K562 (cell line): Measurements from ENCODE around the gene FMN1. TPM values are rescaled to one million over a fixed set of nuclear protein-coding genes. Genes with fewer than 3 reads are reported as not detected.

Experiments used
- ATAC-seq: fragments of 200-7000 bp; cut with Tn5 transposase; 3 replicates; pipeline ENCODE4 v1.9.1; 2020; ENCODE audit warnings: moderate library complexity
- BruUV-seq: library from RNA; stranded (reverse); fragments of 400-500 nt; replicated peaks from 2 replicates; lab custom pipeline; 2021; lab: Mats Ljungman, UMichigan
- CTCF ChIA-PET: fragments of 300-600 bp; formaldehyde crosslinking; extraction: SDS; loops from one replicate; lab custom pipeline; 2021; ENCODE audit warnings: low intra/inter-chr PET ratio; lab: Yijun Ruan, JAX
- POLR2A ChIA-PET: fragments of 300-600, 350-650 bp; sonication (Branson Sonifier 250); formaldehyde crosslinking; extraction: SDS; loops from one replicate; lab custom pipeline; 2021; ENCODE audit warnings: antibody characterized with exemption, inconsistent platforms; lab: Yijun Ruan, JAX
- DNase-seq, 4 experiments: peaks; one replicate each; pipeline versions ENCODE4 v3.0.0 to v3.0.0-alpha.2; 2011 to 2018; ENCODE audit warnings: low spot score in 3 of 4, mixed read lengths in 3 of 4; ENCODE audit errors: extremely low read depth in 1 of 4
- FAIRE-seq: peaks from 2 replicates; lab custom pipeline; 2011; peaks lifted over from hg19 to GRCh38; lab: Jason Lieb, UNC
- H2AFZ ChIP-seq: 2 replicates; pipeline ENCODE4 v1.6.0; 2011; ENCODE audit warnings: low read depth, low read length, control low read depth, inconsistent platforms
- H3K27ac ChIP-seq: fragments of 200-600 bp; 3 replicates; pipeline ENCODE4 v1.8.0; 2011; ENCODE audit warnings: low read depth, mild to moderate bottlenecking, control low read depth, inconsistent platforms, low read length, moderate library complexity, mixed read lengths; ENCODE audit errors: extremely low read depth
- H3K27me3 ChIP-seq, 2 experiments: fragments of 300-600 bp in 1 of 2; 2 replicates in 1 of 2; 3 replicates in 1 of 2; pipeline versions ENCODE4 v1.6.0 to v1.8.0; 2011; ENCODE audit warnings: inconsistent platforms in 2 of 2, low read length in 2 of 2, mild to moderate bottlenecking in 1 of 2, mixed read lengths in 1 of 2, moderate library complexity in 1 of 2; ENCODE audit not compliant: control insufficient read depth in 2 of 2, insufficient read depth in 2 of 2
- H3K36me3 ChIP-seq: fragments of 300-600 bp; 3 replicates; pipeline ENCODE4 v1.8.0; 2011; ENCODE audit warnings: mild to moderate bottlenecking, low read length, inconsistent platforms; ENCODE audit not compliant: control insufficient read depth, insufficient read depth
- H3K4me1 ChIP-seq, 2 experiments: fragments of 200-600 bp in 1 of 2; replicated peaks in 1 of 2; 2 replicates in 1 of 2; 3 replicates in 1 of 2; pipeline versions ENCODE4 v1.5.1 to v1.8.0; 2011; ENCODE audit warnings: inconsistent platforms in 2 of 2, low read length in 2 of 2, mild to moderate bottlenecking in 1 of 2, mixed read lengths in 1 of 2, moderate library complexity in 1 of 2; ENCODE audit not compliant: control insufficient read depth in 2 of 2, insufficient read depth in 2 of 2
- H3K4me2 ChIP-seq: 2 replicates; pipeline ENCODE4 v1.6.1; 2011; ENCODE audit warnings: low read length, control low read depth, inconsistent platforms, mixed read lengths; ENCODE audit not compliant: insufficient read depth
- H3K4me3 ChIP-seq: fragments of 200-600 bp; sonication (generic), shearing (Covaris generic); 2 replicates; pipeline ENCODE4 v1.5.1; 2016; ENCODE audit warnings: control low read depth, inconsistent platforms
- H3K79me2 ChIP-seq: fragments of 200-600 bp; 3 replicates; pipeline ENCODE4 v1.8.0; 2011; ENCODE audit warnings: low read length, inconsistent platforms; ENCODE audit not compliant: control insufficient read depth, insufficient read depth
- H3K9ac ChIP-seq, 2 experiments: 2 replicates each; pipeline versions ENCODE4 v1.6.0 to v1.6.1; 2011; ENCODE audit warnings: low read depth in 2 of 2, low read length in 2 of 2, control low read depth in 1 of 2, inconsistent platforms in 1 of 2, mild to moderate bottlenecking in 1 of 2, mixed read lengths in 1 of 2; ENCODE audit not compliant: insufficient read depth in 1 of 2
- H3K9me1 ChIP-seq: one replicate; pipeline ENCODE4 v1.6.0; 2011; ENCODE audit warnings: inconsistent platforms, mild to moderate bottlenecking, low read length, moderate library complexity; ENCODE audit not compliant: control insufficient read depth, insufficient read depth
- H3K9me3 ChIP-seq: replicated peaks from 2 replicates; pipeline ENCODE4 v1.5.1; 2011; ENCODE audit warnings: low read depth, low read length, inconsistent platforms; ENCODE audit not compliant: control insufficient read depth, insufficient read depth
- H4K20me1 ChIP-seq: replicated peaks from 2 replicates; pipeline ENCODE4 v1.6.1; 2011; ENCODE audit warnings: low read length, inconsistent platforms, mixed read lengths; ENCODE audit not compliant: control insufficient read depth, insufficient read depth
- GMEB1 ChIP-seq: fragments of 250-450 bp; sonication (Bioruptor Pico); IDR thresholded peaks from 2 replicates; pipeline ENCODE4 v1.4.0; 2020; ENCODE audit warnings: mild to moderate bottlenecking
- GTF2E2 ChIP-seq: fragments of 200-800 bp; sonication (Bioruptor generic); IDR thresholded peaks from 2 replicates; pipeline ENCODE4 v1.6.1; 2016; ENCODE audit warnings: missing genetic modification characterization, missing compliant biosample characterization
- L3MBTL2 ChIP-seq: fragments of 450-650 bp; IDR thresholded peaks from 2 replicates; pipeline ENCODE4 v1.6.1; 2016; ENCODE audit warnings: mild to moderate bottlenecking, moderate library complexity
- MCM7 ChIP-seq, 2 experiments: fragments of 450-650 bp; IDR thresholded peaks; 2 replicates each; pipeline ENCODE4 v1.6.1; 2016 to 2018
- NR1H2 ChIP-seq: sonication (generic); formaldehyde crosslinking; IDR thresholded peaks from 2 replicates; pipeline ENCODE4 v1.4.0; 2020; ENCODE audit warnings: mild to moderate bottlenecking, missing genetic modification reagents
- PPARD ChIP-seq: fragments of 250-450 bp; sonication (Bioruptor Pico); IDR thresholded peaks from 2 replicates; pipeline ENCODE4 v1.8.0; 2022; ENCODE audit warnings: inconsistent platforms, mild to moderate bottlenecking, moderate library complexity
- THRAP3 ChIP-seq: fragments of 450-650 bp; IDR thresholded peaks from 2 replicates; pipeline ENCODE4 v1.6.1; 2016; ENCODE audit warnings: mild to moderate bottlenecking, inconsistent platforms, borderline replicate concordance
- ZBTB1 ChIP-seq: sonication (generic); formaldehyde crosslinking; IDR thresholded peaks from 2 replicates; pipeline ENCODE4 v1.8.1; 2023; ENCODE audit warnings: missing genetic modification reagents, low read depth, mild to moderate bottlenecking, borderline replicate concordance
- ZFP1 ChIP-seq: fragments of 450-650 bp; formaldehyde crosslinking; IDR thresholded peaks from 2 replicates; pipeline ENCODE4 v1.4.0; 2020; ENCODE audit warnings: mild to moderate bottlenecking, mixed read lengths
- ZFP30 ChIP-seq: fragments of 250-450 bp; sonication (Bioruptor Pico); IDR thresholded peaks from 2 replicates; pipeline ENCODE4 v1.8.0; 2022; ENCODE audit warnings: moderate library complexity, mild to moderate bottlenecking, inconsistent platforms, borderline replicate concordance
- ZNF184 ChIP-seq: sonication (generic); formaldehyde crosslinking; IDR thresholded peaks from 2 replicates; pipeline ENCODE4 v1.5.0; 2020; ENCODE audit warnings: missing genetic modification reagents
- WGBS: fragments of 100-300 bp; shearing (Covaris generic); methylation state at CpG from one replicate; pipeline ENCODE4 v1.1.6; 2016; ENCODE audit warnings: low coverage, mixed read lengths; ENCODE audit not compliant: insufficient coverage; ENCODE audit errors: missing lambda C conversion rate; 5-methylcytosine and 5-hydroxymethylcytosine counted together
- in situ Hi-C: fragments of 300-500 bp; cut with MboI; formaldehyde crosslinking; loops from 4 replicates; pipeline ENCODE4 v1.15.0; 2018; ENCODE audit warnings: inconsistent platforms, mixed read lengths
- intact Hi-C: fragments of 100-400 bp; cut with micrococcal nuclease; formaldehyde crosslinking; loops from 2 replicates; pipeline ENCODE4 v1.14.2; 2022
- polyA plus RNA-seq, 8 experiments: library from polyadenylated mRNA; depleted of rRNA in 4 of 8; stranded (reverse) in 5 of 8; unstranded in 3 of 8; fragments of >200 nt; fragmentation: Nextera tagmentation in 2 of 8; fragmentation: Illumina TruSeq in 1 of 8; extraction: Ambion mirVana in 2 of 8; extraction: Trizol in 1 of 8; gene quantifications; 2 replicates each; pipeline versions ENCODE4 v1.2.1 to v1.2.3, GENCODE V29; 2011 to 2014; ENCODE audit warnings: inconsistent platforms in 1 of 8, missing spikeins in 1 of 8
- total RNA-seq, 7 experiments: library from RNA; depleted of rRNA in 6 of 7; stranded (reverse); fragments of >200 nt in 6 of 7; fragmentation: Illumina TruSeq in 2 of 7; extraction: Trizol in 2 of 7; gene quantifications; 2 replicates each; pipeline versions ENCODE4 v1.2.1 to v1.2.3, GENCODE V29; 2011 to 2021; ENCODE audit warnings: low replicate concordance in 1 of 7
- TF ChIP-seq, protein P1 (sequence below): fragments of 450-650 bp; formaldehyde crosslinking; IDR thresholded peaks from 2 replicates; pipeline ENCODE4 v1.4.0; 2022; ENCODE audit warnings: missing genetic modification characterization
- TF ChIP-seq, protein P2 (sequence below): IDR thresholded peaks from 2 replicates; pipeline ENCODE4 v1.6.1; 2011; ENCODE audit warnings: borderline replicate concordance, low read depth, mild to moderate bottlenecking, moderate library complexity, low read length; ENCODE audit not compliant: insufficient read depth, poor library complexity, severe bottlenecking
- TF ChIP-seq, protein P3 (sequence below): fragments of 450-650 bp; formaldehyde crosslinking; IDR thresholded peaks from 2 replicates; pipeline ENCODE4 v1.4.0; 2020; ENCODE audit warnings: mild to moderate bottlenecking, moderate library complexity

The FMN1 gene
- total and polyA plus RNA-seq, 9 of the 15 experiments (the other 6 are each of a cell fraction or from before 2014, with no cell fraction given) = 0.03 to 0.07 (median 0.04) TPM; not detected in 6

DNA sequence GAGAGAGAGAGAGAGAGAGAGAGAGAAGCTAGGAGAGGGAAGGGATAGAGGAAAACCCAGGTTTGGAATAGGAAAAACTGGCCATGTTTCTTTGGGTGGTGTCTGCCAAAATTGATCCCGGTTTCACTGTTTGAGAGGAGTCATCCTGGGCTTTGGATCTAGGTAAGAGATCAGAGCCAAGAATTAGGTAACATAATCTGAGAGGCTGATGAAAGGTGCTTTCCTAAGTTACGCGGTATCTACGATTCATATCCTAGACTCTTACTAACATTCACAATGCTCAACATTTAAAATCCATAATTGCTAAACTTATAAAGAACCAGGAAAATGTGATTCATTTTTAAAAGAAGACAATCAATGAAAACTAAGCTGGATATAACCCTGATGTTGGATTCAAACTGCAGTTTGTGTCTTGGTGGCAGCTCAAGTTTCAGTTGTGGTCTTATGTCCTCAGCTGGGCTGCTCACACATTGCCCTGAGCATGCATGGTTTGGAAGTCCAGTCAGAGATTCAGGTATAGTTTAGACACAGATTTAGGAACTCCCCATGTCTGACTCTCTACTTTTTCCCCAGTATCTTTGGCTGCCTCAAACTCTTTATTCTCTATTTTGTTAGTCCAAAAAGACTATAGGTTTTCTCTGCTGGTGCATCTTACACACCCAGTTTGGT is 42.5 kb upstream of the FMN1 start:
- CTCF ChIA-PET = no interaction called here
- ATAC-seq (no peak), FAIRE-seq (no peak), DNase-seq (no peak)
- Histone ChIP-seq H3K4me3 (no peak overlapping the region), H3K27ac (no peak overlapping the region), H3K4me1 (no peaks in the 10 kb centered on the region), H3K27me3 (peaks cover 0 to 5% of the 10 kb centered on the region in 2 experiments; a peak in 1 of 5 replicates), H4K20me1 (no peaks in the 10 kb centered on the region), H3K79me2 (no peaks in the 10 kb centered on the region), H3K9me1 (no peaks in the 10 kb centered on the region), H3K9me3 (no peaks in the 10 kb centered on the region), H2AFZ (no peak overlapping the region), H3K36me3 (no peaks in the 10 kb centered on the region), H3K4me2 (no peak overlapping the region), H3K9ac (no peak overlapping the region)
- in situ Hi-C loops (no loop called here), intact Hi-C loops (no loop called here)
- no TSS peak for BruUV-seq
- POLR2A ChIA-PET = no interaction called here
- 27% methylated on average over 4 of the region's 4 CpGs for WGBS
- TF ChIP-seq ZBTB1 (CRISPR knock-in tag) (no peak), ZNF184 (CRISPR knock-in tag) (no peak), GMEB1 (no peak), ZFP30 (CRISPR knock-in tag) (no peak), ZFP1 (CRISPR knock-in tag) (no peak), L3MBTL2 (no peak), GTF2E2 (no peak), PPARD (CRISPR knock-in tag) (no peak), THRAP3 (no peak), MCM7 (IDR thresholded peaks at IDR 0.05) (no peak), NR1H2 (no peak)
- TF ChIP-seq, protein P1, sequence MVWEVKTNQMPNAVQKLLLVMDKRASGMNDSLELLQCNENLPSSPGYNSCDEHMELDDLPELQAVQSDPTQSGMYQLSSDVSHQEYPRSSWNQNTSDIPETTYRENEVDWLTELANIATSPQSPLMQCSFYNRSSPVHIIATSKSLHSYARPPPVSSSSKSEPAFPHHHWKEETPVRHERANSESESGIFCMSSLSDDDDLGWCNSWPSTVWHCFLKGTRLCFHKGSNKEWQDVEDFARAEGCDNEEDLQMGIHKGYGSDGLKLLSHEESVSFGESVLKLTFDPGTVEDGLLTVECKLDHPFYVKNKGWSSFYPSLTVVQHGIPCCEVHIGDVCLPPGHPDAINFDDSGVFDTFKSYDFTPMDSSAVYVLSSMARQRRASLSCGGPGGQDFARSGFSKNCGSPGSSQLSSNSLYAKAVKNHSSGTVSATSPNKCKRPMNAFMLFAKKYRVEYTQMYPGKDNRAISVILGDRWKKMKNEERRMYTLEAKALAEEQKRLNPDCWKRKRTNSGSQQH (CRISPR knock-in tag) = no peak
- TF ChIP-seq, protein P2, sequence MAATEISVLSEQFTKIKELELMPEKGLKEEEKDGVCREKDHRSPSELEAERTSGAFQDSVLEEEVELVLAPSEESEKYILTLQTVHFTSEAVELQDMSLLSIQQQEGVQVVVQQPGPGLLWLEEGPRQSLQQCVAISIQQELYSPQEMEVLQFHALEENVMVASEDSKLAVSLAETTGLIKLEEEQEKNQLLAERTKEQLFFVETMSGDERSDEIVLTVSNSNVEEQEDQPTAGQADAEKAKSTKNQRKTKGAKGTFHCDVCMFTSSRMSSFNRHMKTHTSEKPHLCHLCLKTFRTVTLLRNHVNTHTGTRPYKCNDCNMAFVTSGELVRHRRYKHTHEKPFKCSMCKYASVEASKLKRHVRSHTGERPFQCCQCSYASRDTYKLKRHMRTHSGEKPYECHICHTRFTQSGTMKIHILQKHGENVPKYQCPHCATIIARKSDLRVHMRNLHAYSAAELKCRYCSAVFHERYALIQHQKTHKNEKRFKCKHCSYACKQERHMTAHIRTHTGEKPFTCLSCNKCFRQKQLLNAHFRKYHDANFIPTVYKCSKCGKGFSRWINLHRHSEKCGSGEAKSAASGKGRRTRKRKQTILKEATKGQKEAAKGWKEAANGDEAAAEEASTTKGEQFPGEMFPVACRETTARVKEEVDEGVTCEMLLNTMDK = no peak
- TF ChIP-seq, protein P3, sequence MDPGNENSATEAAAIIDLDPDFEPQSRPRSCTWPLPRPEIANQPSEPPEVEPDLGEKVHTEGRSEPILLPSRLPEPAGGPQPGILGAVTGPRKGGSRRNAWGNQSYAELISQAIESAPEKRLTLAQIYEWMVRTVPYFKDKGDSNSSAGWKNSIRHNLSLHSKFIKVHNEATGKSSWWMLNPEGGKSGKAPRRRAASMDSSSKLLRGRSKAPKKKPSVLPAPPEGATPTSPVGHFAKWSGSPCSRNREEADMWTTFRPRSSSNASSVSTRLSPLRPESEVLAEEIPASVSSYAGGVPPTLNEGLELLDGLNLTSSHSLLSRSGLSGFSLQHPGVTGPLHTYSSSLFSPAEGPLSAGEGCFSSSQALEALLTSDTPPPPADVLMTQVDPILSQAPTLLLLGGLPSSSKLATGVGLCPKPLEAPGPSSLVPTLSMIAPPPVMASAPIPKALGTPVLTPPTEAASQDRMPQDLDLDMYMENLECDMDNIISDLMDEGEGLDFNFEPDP = no peak
